Type B pancreatic cell (in vitro differentiated cells): ENCODE results near the gene PPP6R3. TPM values are rescaled to one million over a fixed set of nuclear protein-coding genes. Genes with fewer than 3 reads are reported as not detected.
"Not testable (repeated sequence)": the region's sequence is repeated elsewhere in the genome, so short reads cannot be mapped to it uniquely, and the experiment has no call there.

Experiments used
- DNase-seq: peaks from one replicate; pipeline ENCODE4 v3.0.0; 2021; ENCODE audit warnings: mixed read lengths; ENCODE audit not compliant: unreplicated experiment; ENCODE audit errors: extremely low spot score
- H3K27ac Mint-ChIP-seq: 2 replicates; pipeline ENCODE4 v1.8.0; 2021; ENCODE audit warnings: mild to moderate bottlenecking, mixed read lengths
- H3K27me3 Mint-ChIP-seq: 2 replicates; pipeline ENCODE4 v1.8.0; 2021; ENCODE audit warnings: mixed read lengths
- H3K36me3 Mint-ChIP-seq: 2 replicates; pipeline ENCODE4 v1.8.0; 2021; ENCODE audit warnings: mixed read lengths
- H3K4me1 Mint-ChIP-seq: one replicate; pipeline ENCODE4 v1.8.0; 2021; ENCODE audit warnings: mixed read lengths; ENCODE audit not compliant: unreplicated experiment
- H3K4me3 Mint-ChIP-seq: 2 replicates; pipeline ENCODE4 v1.8.0; 2021; ENCODE audit warnings: mild to moderate bottlenecking, mixed read lengths
- H3K9me3 Mint-ChIP-seq: 2 replicates; pipeline ENCODE4 v1.8.0; 2021; ENCODE audit warnings: mixed read lengths
- CTCF ChIP-seq: fragments of 200-600 bp; sonication (generic); conservative IDR thresholded peaks from 2 replicates; pipeline ENCODE4 v1.5.0; 2021; ENCODE audit warnings: antibody characterized with exemption, mild to moderate bottlenecking
- total RNA-seq: library from RNA; stranded (reverse); gene quantifications from 2 replicates; pipeline ENCODE4 v1.2.1, GENCODE V29; 2021; ENCODE audit warnings: low replicate concordance

Gene PPP6R3
- total RNA-seq, 1 donor from 2014 or later, result 104 TPM

- peaks cover under 1% of the 10 kb centered on the region for H3K4me1 Mint-ChIP-seq
- no peaks in the 10 kb centered on the region for H3K27me3 Mint-ChIP-seq
- no peak for TF ChIP-seq CTCF
- no peak overlapping the region for H3K4me3 Mint-ChIP-seq
- no peak overlapping the region for H3K27ac Mint-ChIP-seq
- peaks cover 19% of the 10 kb centered on the region for H3K36me3 Mint-ChIP-seq
- peak; percentile 61 for DNase-seq
- peaks cover 10% of the 10 kb centered on the region for H3K9me3 Mint-ChIP-seq
Measured at GRCh38 chr11:68431984-68432645, 28.4 kb upstream of the PPP6R3 start.

- H3K9me3 Mint-ChIP-seq, result peaks cover 10% of the 10 kb centered on the region
- peak; percentile 64 for DNase-seq
- no peak for TF ChIP-seq CTCF
- H3K27me3 Mint-ChIP-seq, result no peaks in the 10 kb centered on the region
- H3K27ac Mint-ChIP-seq, result no peak overlapping the region
- no peak overlapping the region for H3K4me3 Mint-ChIP-seq
- H3K36me3 Mint-ChIP-seq, result peaks cover 19% of the 10 kb centered on the region
- H3K4me1 Mint-ChIP-seq, result peaks cover 5% of the 10 kb centered on the region
Measured at GRCh38 chr11:68432874-68433273, 27.7 kb upstream of the PPP6R3 start.

- Mint-ChIP-seq H3K27ac (no peak overlapping the region), H3K9me3 (peaks cover 6% of the 10 kb centered on the region), H3K36me3 (peaks cover 18% of the 10 kb centered on the region), H3K4me1 (peaks cover 5% of the 10 kb centered on the region), H3K27me3 (no peaks in the 10 kb centered on the region), H3K4me3 (no peak overlapping the region)
- DNase-seq, result peak; percentile 69
- TF ChIP-seq CTCF, result no peak
Measured at GRCh38 chr11:68433541-68433940, 27.0 kb upstream of the PPP6R3 start.

GRCh38 chr11:68434159-68434558, 26.4 kb upstream of the PPP6R3 start:
- H3K4me1 Mint-ChIP-seq, H3K9me3 Mint-ChIP-seq, H3K4me3 Mint-ChIP-seq, H3K27me3 Mint-ChIP-seq, H3K27ac Mint-ChIP-seq, DNase-seq: not testable (repeated sequence)
- peaks cover 17% of the 10 kb centered on the region for H3K36me3 Mint-ChIP-seq

- TF ChIP-seq CTCF, result no peak
- H3K9me3 Mint-ChIP-seq, result no peaks in the 10 kb centered on the region
- DNase-seq, result peak; percentile 65
- peaks cover 3% of the 10 kb centered on the region for H3K36me3 Mint-ChIP-seq
- H3K27ac Mint-ChIP-seq, result no peak overlapping the region
- no peaks in the 10 kb centered on the region for H3K27me3 Mint-ChIP-seq
- no peak overlapping the region for H3K4me3 Mint-ChIP-seq
- H3K4me1 Mint-ChIP-seq, result peaks cover 5% of the 10 kb centered on the region
Measured at GRCh38 chr11:68436162-68436888, 24.2 kb upstream of the PPP6R3 start.
